ENCODE results near the gene SLC8A1. TPM values are rescaled to one million over a fixed set of nuclear protein-coding genes. Genes with fewer than 3 reads are reported as not detected.

The SLC8A1 gene
- total RNA-seq, 2 experiments from 2014 or later, result 0.47 to 0.59 TPM

- H3K27me3 ChIP-seq (ENCODE audit: control insufficient read depth in 1 of 2, insufficient read depth in 2 of 2, low read length in 2 of 2), result no peaks in the 10 kb centered on the region
- Mint-ChIP-seq H3K27ac (no peak overlapping the region), H3K27me3 (no peaks in the 10 kb centered on the region), H3K4me3 (no peak overlapping the region), H3K4me1 (ENCODE audit: low read depth) (no peaks in the 10 kb centered on the region), H3K36me3 (ENCODE audit: low read depth) (no peaks in the 10 kb centered on the region), H3K9me3 (no peaks in the 10 kb centered on the region)
- POLR2A ChIA-PET, result no interaction called here
- H3K4me3 ChIP-seq (ENCODE audit: low read length), result no peak overlapping the region
- ATAC-seq (ENCODE audit: poor library complexity) (no peak), DNase-seq (no peak)
- H3K36me3 ChIP-seq (ENCODE audit: insufficient read depth, low read length), result no peaks in the 10 kb centered on the region
- H3K9me3 ChIP-seq (ENCODE audit: control insufficient read depth in 1 of 2, insufficient read depth in 1 of 2, low read length in 2 of 2), result no peaks in the 10 kb centered on the region
- no peak overlapping the region for H3K27ac ChIP-seq (ENCODE audit: low read depth in 1 of 2, low read length in 2 of 2)
- H3K4me1 ChIP-seq (ENCODE audit: insufficient read depth, low read length), result no peaks in the 10 kb centered on the region
- CTCF ChIA-PET, result no interaction called here
- no peak for TF ChIP-seq CTCF (IDR thresholded peaks at IDR 0.05)
- intact Hi-C loops (cut with DNase I, micrococcal nuclease), result no loop called here
Measured at GRCh38 chr2:40144022-40144421, 307.9 kb downstream of the SLC8A1 start.

GRCh38 chr2:40138314-40138713 lies 313.6 kb downstream of the SLC8A1 start:
- no peaks in the 10 kb centered on the region for H3K9me3 Mint-ChIP-seq
- Histone ChIP-seq H3K27me3 (ENCODE audit: control insufficient read depth in 1 of 2, insufficient read depth in 2 of 2, low read length in 2 of 2) (no peaks in the 10 kb centered on the region), H3K4me1 (ENCODE audit: insufficient read depth, low read length) (no peaks in the 10 kb centered on the region), H3K36me3 (ENCODE audit: insufficient read depth, low read length) (no peaks in the 10 kb centered on the region), H3K4me3 (ENCODE audit: low read length) (no peak overlapping the region), H3K27ac (ENCODE audit: low read depth in 1 of 2, low read length in 2 of 2) (no peak overlapping the region), H3K9me3 (ENCODE audit: control insufficient read depth in 1 of 2, insufficient read depth in 1 of 2, low read length in 2 of 2) (no peaks in the 10 kb centered on the region)
- TF ChIP-seq CTCF (IDR thresholded peaks at IDR 0.05), result no peak
- no peaks in the 10 kb centered on the region for H3K36me3 Mint-ChIP-seq (ENCODE audit: low read depth)
- ChIA-PET CTCF (interaction anchor here (0.8 kb wide), 1 partner anchor 51 kb away, joined by 3 read pairs; no protein-coding TSS in a partner anchor), POLR2A (no interaction called here)
- no peaks in the 10 kb centered on the region for H3K27me3 Mint-ChIP-seq
- no peak overlapping the region for H3K4me3 Mint-ChIP-seq
- H3K27ac Mint-ChIP-seq, result no peak overlapping the region
- intact Hi-C loops (cut with DNase I, micrococcal nuclease), result no loop called here
- no peaks in the 10 kb centered on the region for H3K4me1 Mint-ChIP-seq (ENCODE audit: low read depth)
- ATAC-seq (ENCODE audit: poor library complexity) (no peak), DNase-seq (no peak)

GRCh38 chr2:40131081-40131704 lies 320.7 kb downstream of the SLC8A1 start:
- no peaks in the 10 kb centered on the region for H3K27me3 ChIP-seq (ENCODE audit: control insufficient read depth in 1 of 2, insufficient read depth in 2 of 2, low read length in 2 of 2)
- H3K9me3 ChIP-seq (ENCODE audit: control insufficient read depth in 1 of 2, insufficient read depth in 1 of 2, low read length in 2 of 2), result no peaks in the 10 kb centered on the region
- intact Hi-C loops (cut with DNase I, micrococcal nuclease), result no loop called here
- no peaks in the 10 kb centered on the region for H3K36me3 ChIP-seq (ENCODE audit: insufficient read depth, low read length)
- H3K4me3 ChIP-seq (ENCODE audit: low read length), result no peak overlapping the region
- Mint-ChIP-seq H3K27ac (no peak overlapping the region), H3K36me3 (ENCODE audit: low read depth) (no peaks in the 10 kb centered on the region), H3K4me3 (no peak overlapping the region), H3K27me3 (no peaks in the 10 kb centered on the region), H3K4me1 (ENCODE audit: low read depth) (no peaks in the 10 kb centered on the region), H3K9me3 (no peaks in the 10 kb centered on the region)
- H3K27ac ChIP-seq (ENCODE audit: low read depth in 1 of 2, low read length in 2 of 2), result no peak overlapping the region
- DNase-seq (no peak), ATAC-seq (ENCODE audit: poor library complexity) (no peak)
- CTCF ChIA-PET, result no interaction called here
- no peak for TF ChIP-seq CTCF (IDR thresholded peaks at IDR 0.05)
- POLR2A ChIA-PET, result no interaction called here
- H3K4me1 ChIP-seq (ENCODE audit: insufficient read depth, low read length), result no peaks in the 10 kb centered on the region
